Measurements from ENCODE around the gene PPP2CA. TPM values are rescaled to one million over a fixed set of nuclear protein-coding genes. Genes with fewer than 3 reads are reported as not detected.
"Not testable (repeated sequence)": the region's sequence is repeated elsewhere in the genome, so short reads cannot be mapped to it uniquely, and the experiment has no call there.

The PPP2CA gene
- total and polyA plus RNA-seq, 2 of the 8 experiments (the other 6 are each of a cell fraction or from before 2014, with no cell fraction given), result 75.0 to 205 TPM

GRCh38 chr5:134262629-134263028 is 36.8 kb upstream of the PPP2CA start:
- not testable (repeated sequence) for H2AK5ac ChIP-seq (ENCODE audit: low read depth, low read length); H4K91ac ChIP-seq (replicated peaks; ENCODE audit: insufficient read length, low read length); H3K56ac ChIP-seq (replicated peaks; ENCODE audit: insufficient read length, low read depth, low read length); H3K4me3 ChIP-seq (ENCODE audit: extremely low read depth in 1 of 4, insufficient read depth in 2 of 4, low read depth in 3 of 4, low read length in 4 of 4); H3K14ac ChIP-seq (ENCODE audit: insufficient read length); H3K4me2 ChIP-seq (ENCODE audit: insufficient read depth in 1 of 2, low read depth in 2 of 2, low read length in 2 of 2); H2BK20ac ChIP-seq (ENCODE audit: low read length); H3K23ac ChIP-seq (ENCODE audit: insufficient read length); H3K27ac ChIP-seq (ENCODE audit: low read depth, low read length); H3K36me3 ChIP-seq (ENCODE audit: control insufficient read depth in 2 of 4, insufficient read depth in 4 of 4, low read length in 3 of 4); H3K9ac ChIP-seq (replicated peaks in 1 of 4; ENCODE audit: extremely low read depth in 1 of 4, low read depth in 3 of 4, low read length in 3 of 4); H2AFZ ChIP-seq (ENCODE audit: low read length); FAIRE-seq; H4K8ac ChIP-seq (ENCODE audit: extremely low read depth, insufficient read depth, low read length); H4K20me1 ChIP-seq (replicated peaks in 1 of 2; ENCODE audit: control insufficient read depth in 1 of 2, insufficient read depth in 2 of 2, low read length in 2 of 2); H3K27me3 ChIP-seq (replicated peaks in 1 of 4; ENCODE audit: control insufficient read depth in 3 of 4, extremely low read depth in 1 of 4, insufficient read depth in 3 of 4, low read length in 3 of 4); H3K23me2 ChIP-seq (ENCODE audit: low read depth, low read length); H3K79me1 ChIP-seq (ENCODE audit: low read depth, low read length); H2BK15ac ChIP-seq (ENCODE audit: low read length); H4K5ac ChIP-seq (ENCODE audit: insufficient read length, low read depth, low read length); H3K79me2 ChIP-seq (ENCODE audit: control insufficient read depth in 1 of 2, insufficient read depth in 2 of 2, low read length in 2 of 2); H2BK120ac ChIP-seq (replicated peaks; ENCODE audit: low read depth, low read length); H3K4ac ChIP-seq (replicated peaks; ENCODE audit: insufficient read length, low read depth, low read length); H2BK5ac ChIP-seq (ENCODE audit: low read depth, low read length); DNase-seq (ENCODE audit: low read depth in 1 of 2, low spot score in 2 of 2); H3K4me1 ChIP-seq (replicated peaks in 1 of 4; ENCODE audit: control insufficient read depth in 3 of 4, insufficient read depth in 4 of 4, low read length in 3 of 4); H2BK12ac ChIP-seq (ENCODE audit: low read depth, low read length); H3K18ac ChIP-seq (ENCODE audit: extremely low read depth, low read length)
- 0 out of 2 replicates have a peak, but pooled peaks have one; percentile 14 for TF ChIP-seq SP1 (IDR thresholded peaks at IDR 0.05; ENCODE audit: low read depth, low read length)
- TF ChIP-seq TCF12 (IDR thresholded peaks at IDR 0.05; ENCODE audit: low read depth, low read length), result 0 out of 2 replicates have a peak, but pooled peaks have one; percentile 20
- TF ChIP-seq EP300 (IDR thresholded peaks at IDR 0.05; ENCODE audit: borderline replicate concordance in 1 of 2, low read depth in 2 of 2, low read length in 2 of 2), result peak in 1 of 2 experiments; percentile 89; a peak in 1 of 3 replicates
- ChIA-PET CTCF (ENCODE audit: partially characterized antibody) (interaction anchor here (0.7 kb wide), 2 partner anchors 16 to 78 kb away, joined by 3 read pairs; no protein-coding TSS in a partner anchor), POLR2A (ENCODE audit: partially characterized antibody) (interaction anchor here (0.7 kb wide), 1 partner anchor 10 kb away, joined by 3 read pairs; no protein-coding TSS in a partner anchor)
- WGBS, 2 experiments (ENCODE audit: extremely low coverage in 1 of 2, insufficient coverage in 1 of 2, insufficient read length in 1 of 2, insufficient replicate concordance in 2 of 2, low coverage in 1 of 2, low lambda C conversion rate in 2 of 2, missing lambda C conversion rate in 1 of 2), result 75% methylated on average over 5 of the region's 5 CpGs; no CpG with 5 or more reads in 1 of the 2 experiments
- H3K9me3 ChIP-seq (ENCODE audit: insufficient read depth in 2 of 2, low read depth in 1 of 2, low read length in 1 of 2), result peaks cover 13 to 19% of the 10 kb centered on the region in 2 experiments
